ENCODE measurements around the gene ZNF597.

ZNF597 gene

GRCh38 chr16:3454631-3455147 lies 11.4 kb upstream of the ZNF597 start:
- no peak for DNase-seq (ENCODE audit: low spot score)

- no peak for DNase-seq (ENCODE audit: low spot score)
Observed at GRCh38 chr16:3454093-3454492, 10.8 kb upstream of the ZNF597 start.

- peak; percentile 70 for DNase-seq (ENCODE audit: low spot score)
Observed at GRCh38 chr16:3444032-3444388, 706 bp upstream of the ZNF597 start.

- DNase-seq (ENCODE audit: low spot score), result no peak
Observed at GRCh38 chr16:3439637-3440036, 3.7 kb downstream of the ZNF597 start.

- no peak for DNase-seq (ENCODE audit: low spot score)
Observed at GRCh38 chr16:3434373-3434772, 8.9 kb downstream of the ZNF597 start.

- peak; percentile 50 for DNase-seq (ENCODE audit: low spot score)
Observed at GRCh38 chr16:3431779-3432219, 11.5 kb downstream of the ZNF597 start.

GRCh38 chr16:3413730-3414379 lies 29.4 kb downstream of the ZNF597 start:
- no peak for DNase-seq (ENCODE audit: low spot score)

- DNase-seq (ENCODE audit: low spot score), result no peak
Observed at GRCh38 chr16:3408561-3409197, 34.6 kb downstream of the ZNF597 start.

GRCh38 chr16:3401719-3402397 lies 41.4 kb downstream of the ZNF597 start:
- peak; percentile 31 for DNase-seq (ENCODE audit: low spot score)

GRCh38 chr16:3400779-3401688 lies 42.3 kb downstream of the ZNF597 start, which contains the start of the genes ZNF174 and ZSCAN32:
TSS of gene ZNF174 (plus strand) at chr16:3401215. CDS start at chr16:3402005, 790 bp downstream.
TSS of gene ZSCAN32 (minus strand) at chr16:3401004. CDS start at chr16:3397557, 3,447 bp downstream.
- peak; percentile 100 for DNase-seq (ENCODE audit: low spot score)

GRCh38 chr16:3400446-3400778 lies 42.9 kb downstream of the ZNF597 start:
- DNase-seq (ENCODE audit: low spot score), result no peak

GRCh38 chr16:3389663-3390338 lies 53.5 kb downstream of the ZNF597 start:
- DNase-seq (ENCODE audit: low spot score), result no peak

GRCh38 chr16:3388325-3388724 lies 55.0 kb downstream of the ZNF597 start:
- DNase-seq (ENCODE audit: low spot score), result no peak

GRCh38 chr16:3383045-3383448 lies 60.3 kb downstream of the ZNF597 start:
- no peak for DNase-seq (ENCODE audit: low spot score)

All from AG20443 (cell line).